Suprapubic skin (tissue), 4 donors: Measurements from ENCODE around the gene PODXL. TPM values are rescaled to one million over a fixed set of nuclear protein-coding genes. Genes with fewer than 3 reads are reported as not detected.
A peak's percentile ranks its signal among the peaks of the same experiment; 100 is the strongest.

Source experiments
- DNase-seq, 2 donors: peaks; one replicate each; pipeline ENCODE4 v3.0.0-alpha.2; 2019; ENCODE audit warnings: low spot score in 2 of 2
- H3K27ac ChIP-seq: fragments of 200-600 bp; sonication (generic); one replicate; pipeline ENCODE4 v1.5.1; 2019
- H3K27me3 ChIP-seq: fragments of 200-600 bp; sonication (generic); one replicate; pipeline ENCODE4 v1.5.1; 2019
- H3K36me3 ChIP-seq: fragments of 200-600 bp; sonication (generic); one replicate; pipeline ENCODE4 v1.5.1; 2019
- H3K4me1 ChIP-seq: fragments of 200-600 bp; sonication (generic); one replicate; pipeline ENCODE4 v1.5.1; 2019
- H3K4me3 ChIP-seq: fragments of 200-600 bp; sonication (generic); one replicate; pipeline ENCODE4 v1.5.1; 2019; ENCODE audit warnings: mild to moderate bottlenecking
- H3K9me3 ChIP-seq: fragments of 200-600 bp; sonication (generic); one replicate; pipeline ENCODE4 v1.5.1; 2019
- CTCF ChIP-seq, 2 donors: fragments of 200-600 bp in 1 of 2; fragments of 450-650 bp in 1 of 2; sonication (generic) in 1 of 2; IDR thresholded peaks; one replicate each; pipeline ENCODE4 v1.5.1; 2016 to 2019; ENCODE audit warnings: antibody characterized with exemption in 2 of 2, mild to moderate bottlenecking in 1 of 2, moderate library complexity in 1 of 2
- EP300 ChIP-seq: sonication (generic); formaldehyde crosslinking; IDR thresholded peaks from one replicate; pipeline ENCODE4 v1.6.1; 2017; ENCODE audit warnings: antibody characterized with exemption
- POLR2A ChIP-seq, 2 donors: fragments of 450-650 bp; IDR thresholded peaks; one replicate each; pipeline ENCODE4 v1.6.1; 2017; ENCODE audit warnings: antibody characterized with exemption in 2 of 2, mild to moderate bottlenecking in 2 of 2, moderate library complexity in 2 of 2
- POLR2AphosphoS5 ChIP-seq, 3 donors: sonication (generic); formaldehyde crosslinking; IDR thresholded peaks; one replicate each; pipeline ENCODE4 v1.6.1; 2017; ENCODE audit warnings: antibody characterized with exemption in 3 of 3
- WGBS: methylation state at CpG from one replicate; pipeline ENCODE4 v1.1.5; 2018; 5-methylcytosine and 5-hydroxymethylcytosine counted together
- total RNA-seq, 4 donors: library from RNA; depleted of rRNA; stranded (reverse); fragments of >200 nt; gene quantifications; one replicate each; pipeline ENCODE4 v1.1.0, GENCODE V29; 2016

Gene PODXL
- total RNA-seq, 4 donors from 2014 or later = 10.2 to 27.9 (median 17.8) TPM

GRCh38 chr7:131533151-131533559 is 23.3 kb downstream of the PODXL start:
- H3K36me3 ChIP-seq = no peaks in the 10 kb centered on the region
- 40% methylated on average over 5 of the region's 9 CpGs for WGBS
- no peak overlapping the region for H3K4me3 ChIP-seq
- H3K27ac ChIP-seq = peak overlapping the region; percentile 52
- no peak for TF ChIP-seq POLR2AphosphoS5 (IDR thresholded peaks at IDR 0.05)
- no peak for TF ChIP-seq POLR2A (IDR thresholded peaks at IDR 0.05)
- no peak for TF ChIP-seq CTCF (IDR thresholded peaks at IDR 0.05)
- TF ChIP-seq EP300 = no peak
- H3K9me3 ChIP-seq = no peaks in the 10 kb centered on the region
- no peak for DNase-seq
- H3K4me1 ChIP-seq = peaks cover 1% of the 10 kb centered on the region
- H3K27me3 ChIP-seq = no peaks in the 10 kb centered on the region

GRCh38 chr7:131532570-131533091 is 23.8 kb downstream of the PODXL start:
- Histone ChIP-seq H3K27ac (peak overlapping the region; percentile 52), H3K27me3 (no peaks in the 10 kb centered on the region), H3K4me1 (no peaks in the 10 kb centered on the region), H3K36me3 (no peaks in the 10 kb centered on the region), H3K9me3 (no peaks in the 10 kb centered on the region), H3K4me3 (no peak overlapping the region)
- no peak for DNase-seq
- no peak for TF ChIP-seq EP300
- TF ChIP-seq POLR2A (IDR thresholded peaks at IDR 0.05) = no peak
- TF ChIP-seq POLR2AphosphoS5 (IDR thresholded peaks at IDR 0.05) = no peak
- no peak for TF ChIP-seq CTCF (IDR thresholded peaks at IDR 0.05)
- WGBS = 88% methylated on average over 7 of the region's 10 CpGs

GRCh38 chr7:131530137-131530536 is 26.3 kb downstream of the PODXL start:
- Histone ChIP-seq H3K9me3 (no peaks in the 10 kb centered on the region), H3K36me3 (no peaks in the 10 kb centered on the region), H3K4me1 (no peaks in the 10 kb centered on the region), H3K27ac (no peak overlapping the region), H3K27me3 (no peaks in the 10 kb centered on the region), H3K4me3 (no peak overlapping the region)
- TF ChIP-seq CTCF (IDR thresholded peaks at IDR 0.05) (no peak), POLR2A (IDR thresholded peaks at IDR 0.05) (no peak), POLR2AphosphoS5 (IDR thresholded peaks at IDR 0.05) (no peak), EP300 (no peak)
- no peak for DNase-seq
- 89% methylated on average over 6 of the region's 6 CpGs for WGBS

- H3K9me3 ChIP-seq = no peaks in the 10 kb centered on the region
- no peak overlapping the region for H3K27ac ChIP-seq
- no peak overlapping the region for H3K4me3 ChIP-seq
- no peak for DNase-seq
- 80% methylated on average over 7 of the region's 11 CpGs for WGBS
- no peaks in the 10 kb centered on the region for H3K4me1 ChIP-seq
- no peak for TF ChIP-seq CTCF (IDR thresholded peaks at IDR 0.05)
- no peak for TF ChIP-seq EP300
- no peaks in the 10 kb centered on the region for H3K27me3 ChIP-seq
- no peaks in the 10 kb centered on the region for H3K36me3 ChIP-seq
Observed at GRCh38 chr7:131529617-131530016, 26.8 kb downstream of the PODXL start.

- no peak for TF ChIP-seq EP300
- TF ChIP-seq CTCF (IDR thresholded peaks at IDR 0.05) = no peak
- TF ChIP-seq POLR2AphosphoS5 (IDR thresholded peaks at IDR 0.05) = no peak
- no peak for TF ChIP-seq POLR2A (IDR thresholded peaks at IDR 0.05)
- Histone ChIP-seq H3K4me3 (no peak overlapping the region), H3K27ac (no peak overlapping the region), H3K4me1 (no peaks in the 10 kb centered on the region), H3K27me3 (no peaks in the 10 kb centered on the region), H3K36me3 (no peaks in the 10 kb centered on the region), H3K9me3 (no peaks in the 10 kb centered on the region)
- DNase-seq = no peak
- 54% methylated on average over 3 of the region's 3 CpGs for WGBS
Observed at GRCh38 chr7:131529179-131529578, 27.2 kb downstream of the PODXL start.
